Heart left ventricle (tissue), 13 donors: ENCODE data around the gene SIAH3.

Experiments used
- CTCF ChIP-seq, 12 donors: fragments of 200-600 bp; sonication (generic) in 4 of 12; IDR thresholded peaks; one replicate each; pipeline versions ENCODE4 v1.5.0 to v1.8.0; 2018 to 2022; ENCODE audit warnings: antibody characterized with exemption in 12 of 12, mild to moderate bottlenecking in 5 of 12
- POLR2A ChIP-seq, 2 donors: fragments of 450-650 bp; IDR thresholded peaks; one replicate each; pipeline ENCODE4 v1.6.1; 2017; ENCODE audit warnings: antibody characterized with exemption in 2 of 2, mild to moderate bottlenecking in 2 of 2, moderate library complexity in 2 of 2
- donor health status: ischemic (EF 13 %, LVEDD 7.1; RV severe dilation, severe dysfunction).
- donor health status: DM: no; HTN: yes; CAD: no.
- donor health status: DM: no; HTN: no; CAD: no.
- donor health status: ischemic (EF 25% LVEDD 6.9; RV normal size, moderate dysfunction).
- donor health status: ischemic (EF 25% LVEDD 5.7; RV mildly dilated, moderate dysfunction).
- donor health status: ischemic (EF 35%, LVEDD 5.7; RV mildly dilated, moderate dysfunction).
- donor health status: nonischemic (EF 11% LVEDD 7.7; RV severe dilation, severe dysfunction).
- donor health status: DM: yes; HTN: yes; CAD: no.
- donor health status: PGD.
- donor health status: ischemic (EF 29% LVEDD 5.4; RV normal size, mild dysfunction).
- donor health status: nonischemic (EF 23%, LVEDD 6.1; RV moderate dilation, normal function).

- TF ChIP-seq CTCF (IDR thresholded peaks at IDR 0.05) (peak; percentile 40 to 71 (median 56)), POLR2A (IDR thresholded peaks at IDR 0.05) (no peak)
Observed at GRCh38 chr13:45807520-45808099, 43.9 kb downstream of the SIAH3 start.
